Measurements from ENCODE around the gene KSR1. TPM values are rescaled to one million over a fixed set of nuclear protein-coding genes. Genes with fewer than 3 reads are reported as not detected.

KSR1 gene
- total RNA-seq, 1 donor from 2014 or later = 60.6 TPM

DNA sequence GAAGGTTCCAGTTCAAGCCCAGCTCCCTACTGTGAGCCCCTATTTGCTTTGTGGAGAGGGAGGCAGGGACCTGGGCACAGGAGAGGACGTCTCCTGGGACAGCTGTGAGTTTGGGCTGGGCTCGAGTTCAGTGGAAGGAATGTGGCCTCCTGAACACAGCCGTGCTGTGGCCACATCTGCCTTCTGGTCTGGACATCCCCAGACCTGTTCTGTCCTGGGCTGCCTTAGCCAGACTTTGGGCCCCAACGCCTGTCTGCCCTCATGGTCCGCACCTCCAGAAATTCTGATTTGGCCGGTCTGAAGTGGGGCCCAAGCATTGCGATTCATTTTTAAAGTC is 114.3 kb downstream of the KSR1 start:
- H3K4me1 Mint-ChIP-seq (ENCODE audit: low read depth) = peaks cover 79% of the 10 kb centered on the region
- TF ChIP-seq, protein P1, sequence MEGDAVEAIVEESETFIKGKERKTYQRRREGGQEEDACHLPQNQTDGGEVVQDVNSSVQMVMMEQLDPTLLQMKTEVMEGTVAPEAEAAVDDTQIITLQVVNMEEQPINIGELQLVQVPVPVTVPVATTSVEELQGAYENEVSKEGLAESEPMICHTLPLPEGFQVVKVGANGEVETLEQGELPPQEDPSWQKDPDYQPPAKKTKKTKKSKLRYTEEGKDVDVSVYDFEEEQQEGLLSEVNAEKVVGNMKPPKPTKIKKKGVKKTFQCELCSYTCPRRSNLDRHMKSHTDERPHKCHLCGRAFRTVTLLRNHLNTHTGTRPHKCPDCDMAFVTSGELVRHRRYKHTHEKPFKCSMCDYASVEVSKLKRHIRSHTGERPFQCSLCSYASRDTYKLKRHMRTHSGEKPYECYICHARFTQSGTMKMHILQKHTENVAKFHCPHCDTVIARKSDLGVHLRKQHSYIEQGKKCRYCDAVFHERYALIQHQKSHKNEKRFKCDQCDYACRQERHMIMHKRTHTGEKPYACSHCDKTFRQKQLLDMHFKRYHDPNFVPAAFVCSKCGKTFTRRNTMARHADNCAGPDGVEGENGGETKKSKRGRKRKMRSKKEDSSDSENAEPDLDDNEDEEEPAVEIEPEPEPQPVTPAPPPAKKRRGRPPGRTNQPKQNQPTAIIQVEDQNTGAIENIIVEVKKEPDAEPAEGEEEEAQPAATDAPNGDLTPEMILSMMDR (IDR thresholded peaks at IDR 0.05) = no peak
- H3K9me3 Mint-ChIP-seq (ENCODE audit: low read depth) = no peaks in the 10 kb centered on the region
- H3K27me3 Mint-ChIP-seq (ENCODE audit: low read depth) = no peaks in the 10 kb centered on the region
- peaks cover 1% of the 10 kb centered on the region for H3K36me3 Mint-ChIP-seq (ENCODE audit: low read depth)
- peak overlapping the region; percentile 57 for H3K27ac Mint-ChIP-seq (ENCODE audit: unreplicated experiment)
- no peak for DNase-seq (ENCODE audit: low spot score)
- no peak overlapping the region for H3K4me3 Mint-ChIP-seq (ENCODE audit: unreplicated experiment)

DNA sequence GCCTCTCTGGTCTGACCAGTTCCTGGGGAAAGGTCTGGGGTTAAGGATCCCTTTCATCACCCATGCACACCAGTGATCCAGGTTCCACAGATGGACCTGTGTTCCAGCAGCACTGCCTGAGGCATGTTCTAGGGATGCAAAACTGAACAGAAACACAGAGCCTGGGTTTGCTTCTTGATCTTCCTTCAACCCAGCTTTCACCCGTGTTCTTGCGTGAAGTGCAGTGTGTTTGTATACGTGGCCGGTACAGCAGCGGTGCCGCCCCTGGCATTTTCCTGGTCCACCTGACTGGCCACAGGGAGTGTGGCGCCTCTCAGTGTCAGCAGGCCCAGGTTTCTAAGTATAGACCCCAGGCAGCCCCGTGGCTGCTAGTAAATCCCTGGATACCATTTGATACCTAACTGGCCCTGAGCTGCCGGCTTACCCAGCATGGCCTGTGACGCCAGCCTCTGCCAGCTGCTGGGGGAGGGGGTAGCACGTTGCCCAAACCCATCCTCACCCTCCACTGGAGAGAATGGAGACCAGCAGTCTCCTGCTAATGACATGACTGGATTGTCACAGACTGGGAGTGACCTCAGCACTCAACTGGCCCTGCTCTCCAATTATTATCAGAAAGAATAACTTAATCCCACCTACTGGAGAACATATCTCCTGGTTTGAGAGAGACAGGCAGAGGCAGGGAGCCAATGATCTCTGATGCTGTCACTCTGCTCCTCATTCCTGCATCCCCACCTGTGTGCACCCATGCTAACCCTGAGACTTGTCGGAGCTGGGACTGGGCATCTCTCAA is 115.5 kb downstream of the KSR1 start:
- no peak for DNase-seq (ENCODE audit: low spot score)
- peaks cover 78% of the 10 kb centered on the region for H3K4me1 Mint-ChIP-seq (ENCODE audit: low read depth)
- no peaks in the 10 kb centered on the region for H3K27me3 Mint-ChIP-seq (ENCODE audit: low read depth)
- TF ChIP-seq, protein P1 (IDR thresholded peaks at IDR 0.05) = no peak
- H3K36me3 Mint-ChIP-seq (ENCODE audit: low read depth) = peaks cover 1% of the 10 kb centered on the region
- no peaks in the 10 kb centered on the region for H3K9me3 Mint-ChIP-seq (ENCODE audit: low read depth)
- H3K4me3 Mint-ChIP-seq (ENCODE audit: unreplicated experiment) = peak overlapping the region; percentile 33
- H3K27ac Mint-ChIP-seq (ENCODE audit: unreplicated experiment) = peak overlapping the region; percentile 39

DNA sequence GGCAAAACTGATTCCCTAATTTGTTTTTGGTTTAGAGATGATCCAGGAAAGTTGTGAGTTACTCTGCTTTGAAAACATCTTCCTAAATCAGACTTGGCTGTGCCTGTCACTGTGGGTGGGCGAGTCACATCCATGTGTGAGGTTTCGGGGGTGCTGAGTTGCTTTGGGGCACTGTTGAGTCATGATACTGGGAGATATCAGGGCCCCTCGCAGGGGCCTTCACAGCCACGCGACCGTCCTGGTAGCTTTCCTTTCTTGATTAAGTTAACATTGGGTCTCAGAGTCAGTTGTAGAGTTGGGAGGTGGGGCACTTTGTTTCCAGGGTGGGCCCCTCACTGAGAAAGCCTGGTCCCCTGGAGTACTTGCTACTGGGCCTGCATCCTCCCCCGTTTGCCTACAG is 116.4 kb downstream of the KSR1 start:
- TF ChIP-seq, protein P1 (IDR thresholded peaks at IDR 0.05) = no peak
- Mint-ChIP-seq H3K27me3 (ENCODE audit: low read depth) (no peaks in the 10 kb centered on the region), H3K36me3 (ENCODE audit: low read depth) (peaks cover 1% of the 10 kb centered on the region), H3K9me3 (ENCODE audit: low read depth) (no peaks in the 10 kb centered on the region), H3K4me1 (ENCODE audit: low read depth) (peaks cover 83% of the 10 kb centered on the region), H3K27ac (ENCODE audit: unreplicated experiment) (peak overlapping the region; percentile 51), H3K4me3 (ENCODE audit: unreplicated experiment) (no peak overlapping the region)
- DNase-seq (ENCODE audit: low spot score) = no peak

DNA sequence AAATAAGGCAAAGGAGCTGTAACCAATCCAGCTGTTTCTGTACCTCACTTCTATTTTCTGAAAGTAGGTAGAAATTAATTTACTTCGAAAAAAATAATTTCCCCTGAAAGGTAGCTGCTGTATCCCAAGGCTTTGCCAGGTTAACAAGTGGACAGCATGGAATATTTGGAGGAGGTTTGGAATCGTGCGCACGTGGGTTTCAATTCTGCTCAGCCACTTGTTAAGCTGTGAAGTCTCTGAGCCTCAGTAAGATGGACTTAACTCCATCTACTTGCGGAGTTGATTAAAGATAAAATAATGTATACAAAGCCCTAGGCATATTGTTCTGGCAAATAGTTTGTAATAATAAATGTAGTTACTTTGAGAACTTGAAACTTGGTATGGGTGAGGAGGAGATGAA is 117.3 kb downstream of the KSR1 start:
- Mint-ChIP-seq H3K36me3 (ENCODE audit: low read depth) (peaks cover 1% of the 10 kb centered on the region), H3K27ac (ENCODE audit: unreplicated experiment) (peak overlapping the region; percentile 82), H3K9me3 (ENCODE audit: low read depth) (no peaks in the 10 kb centered on the region), H3K27me3 (ENCODE audit: low read depth) (no peaks in the 10 kb centered on the region), H3K4me3 (ENCODE audit: unreplicated experiment) (no peak overlapping the region), H3K4me1 (ENCODE audit: low read depth) (peaks cover 91% of the 10 kb centered on the region)
- TF ChIP-seq, protein P1 (IDR thresholded peaks at IDR 0.05) = no peak
- no peak for DNase-seq (ENCODE audit: low spot score)

DNA sequence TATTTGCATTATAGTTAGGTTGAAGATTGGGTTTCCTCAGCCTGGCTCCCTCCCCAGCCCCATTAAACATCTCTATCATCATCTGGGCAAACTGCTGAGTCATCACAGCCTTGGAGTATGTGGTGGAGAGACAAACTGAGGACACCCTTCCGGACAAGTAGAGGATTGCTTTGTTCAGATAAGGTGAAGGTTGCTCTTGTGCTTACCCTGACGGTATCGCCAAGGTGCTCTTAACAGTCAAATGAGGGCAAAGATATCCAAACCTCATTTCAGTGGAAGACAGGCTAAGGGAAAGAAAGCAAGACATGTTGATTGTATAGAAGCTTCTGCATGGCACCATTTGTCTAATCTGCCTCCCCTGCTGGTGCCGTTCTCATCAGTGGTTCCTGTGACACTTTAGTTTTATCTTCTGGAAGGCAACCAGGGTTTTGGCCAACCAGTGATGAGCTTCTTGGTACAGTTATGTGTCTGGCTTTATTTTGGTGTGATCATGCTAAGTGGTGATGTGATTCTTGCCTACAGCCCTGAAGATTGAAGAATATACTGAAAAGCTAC is 117.8 kb downstream of the KSR1 start:
- Mint-ChIP-seq H3K4me1 (ENCODE audit: low read depth) (peaks cover 92% of the 10 kb centered on the region), H3K27ac (ENCODE audit: unreplicated experiment) (peak overlapping the region; percentile 82), H3K27me3 (ENCODE audit: low read depth) (no peaks in the 10 kb centered on the region), H3K4me3 (ENCODE audit: unreplicated experiment) (no peak overlapping the region), H3K9me3 (ENCODE audit: low read depth) (no peaks in the 10 kb centered on the region), H3K36me3 (ENCODE audit: low read depth) (peaks cover 1% of the 10 kb centered on the region)
- DNase-seq (ENCODE audit: low spot score) = peak; percentile 2
- TF ChIP-seq, protein P1 (IDR thresholded peaks at IDR 0.05) = no peak
